Measurements from ENCODE around the gene TEX2.
"Not testable (repeated sequence)": the region's sequence is repeated elsewhere in the genome, so short reads cannot be mapped to it uniquely, and the experiment has no call there.

TEX2 gene

DNA sequence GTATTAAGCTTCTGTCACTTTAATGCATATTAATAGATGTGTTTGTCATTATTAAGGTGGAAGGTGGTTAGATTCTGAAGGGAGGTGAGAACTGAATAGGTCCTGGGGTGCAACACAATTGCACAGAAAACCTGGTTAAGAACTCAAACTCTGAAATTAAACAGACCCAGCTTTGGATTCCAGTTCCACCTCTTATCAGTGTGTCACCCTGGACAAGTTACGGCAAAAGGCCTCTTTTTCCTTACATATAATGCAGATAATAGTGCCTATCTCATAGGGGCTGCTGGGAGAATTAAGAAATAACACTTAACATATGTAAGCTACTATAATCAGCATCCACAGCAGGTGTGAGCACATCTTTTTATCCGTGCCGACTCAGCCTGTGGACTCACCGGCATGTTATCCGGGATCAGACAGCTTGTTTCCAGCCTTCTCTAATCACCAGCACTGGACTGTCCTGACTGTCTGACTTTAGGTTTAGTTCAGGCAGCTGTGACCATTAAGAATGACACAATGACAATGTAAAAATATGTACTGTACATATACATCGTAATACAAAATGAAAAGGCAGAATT, 31.4 kb downstream of the TEX2 start:
- Histone ChIP-seq H3K27ac (ENCODE audit: low read depth, low read length) (no peak overlapping the region), H3K9me3 (ENCODE audit: low read length) (no peaks in the 10 kb centered on the region), H3K4me1 (ENCODE audit: insufficient read depth, low read length) (peaks cover 15% of the 10 kb centered on the region), H3K4me3 (ENCODE audit: low read depth in 1 of 2, low read length in 2 of 2) (no peak overlapping the region), H3K9ac (ENCODE audit: low read length) (no peak overlapping the region), H3K27me3 (ENCODE audit: control insufficient read depth in 1 of 2, insufficient read depth in 2 of 2, low read length in 2 of 2) (no peaks in the 10 kb centered on the region), H3K36me3 (ENCODE audit: insufficient read depth, low read length) (no peaks in the 10 kb centered on the region)

DNA sequence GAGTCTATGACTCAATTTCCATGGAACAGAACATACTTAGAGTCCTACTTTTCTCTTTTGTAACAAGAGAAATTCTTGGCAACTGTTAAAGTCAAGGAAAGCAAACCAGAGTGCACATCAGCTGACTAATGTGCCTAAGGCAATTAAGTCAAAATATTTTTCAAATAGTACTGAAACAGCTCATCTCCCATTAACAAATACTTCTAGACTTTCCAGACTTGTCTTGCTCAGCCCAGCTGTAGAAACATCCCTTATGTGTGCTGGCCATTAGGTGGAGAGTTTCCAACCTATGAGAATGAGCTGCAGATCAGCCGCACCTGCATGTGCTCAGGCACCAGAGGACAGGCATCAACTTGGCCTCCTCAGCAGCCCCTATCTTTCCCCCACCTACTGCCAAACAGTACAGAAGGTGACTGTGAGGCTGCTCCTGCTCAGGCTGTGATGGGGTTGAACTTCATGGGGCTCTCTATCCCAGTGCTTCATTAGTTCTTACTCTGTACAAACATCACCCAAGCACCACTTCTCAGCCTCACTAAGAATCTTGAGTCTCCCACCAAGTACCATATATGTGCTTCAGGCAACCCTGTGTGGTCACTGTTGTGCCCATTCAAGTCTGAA, 32.2 kb downstream of the TEX2 start:
- Histone ChIP-seq H3K9ac (ENCODE audit: low read length) (no peak overlapping the region), H3K27ac (ENCODE audit: low read depth, low read length) (peak overlapping the region; percentile 56), H3K36me3 (ENCODE audit: insufficient read depth, low read length) (no peaks in the 10 kb centered on the region)

DNA sequence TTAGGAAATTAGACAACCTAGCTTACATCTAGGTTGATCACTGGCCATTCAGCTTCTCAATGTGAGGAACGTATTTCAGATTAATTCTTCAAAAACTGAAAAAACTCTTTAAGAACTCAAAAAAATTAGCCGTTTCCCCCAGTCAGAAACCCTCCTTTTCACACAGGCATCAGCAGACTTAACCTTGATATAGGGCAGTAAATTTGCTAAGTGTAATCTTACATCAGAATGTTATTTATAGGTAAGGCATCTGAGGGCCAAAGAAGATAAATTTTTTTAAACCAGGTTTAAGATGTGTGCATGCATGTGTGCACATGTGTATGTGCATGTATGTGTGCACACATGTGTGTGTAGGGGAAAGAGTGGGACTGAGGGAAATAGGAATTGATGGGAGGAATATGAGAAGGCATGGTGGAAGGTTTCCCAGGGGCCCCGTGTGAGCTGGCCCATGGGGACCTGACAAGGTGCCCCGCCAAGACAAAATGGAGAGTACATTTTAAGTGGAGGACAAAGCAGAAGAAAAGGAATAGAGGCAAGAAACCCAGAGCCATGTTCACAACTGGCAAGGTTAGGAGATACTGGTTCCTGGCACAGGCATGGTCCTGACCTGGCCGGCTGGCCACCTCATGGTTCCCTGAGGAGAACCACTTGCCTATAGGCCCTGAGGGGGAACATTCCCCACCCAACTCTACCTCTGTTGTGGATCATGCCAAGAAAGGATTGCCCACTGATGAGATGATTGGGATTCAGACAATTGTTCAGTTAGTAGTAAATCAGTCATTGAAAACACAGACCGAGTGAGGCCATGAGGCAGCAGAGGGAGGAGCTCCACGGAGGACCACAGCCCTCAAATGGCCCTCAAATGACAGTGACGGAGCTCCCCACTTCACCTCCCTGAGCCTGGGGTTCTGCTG, 33.0 kb downstream of the TEX2 start:
- Histone ChIP-seq H3K4me3 (ENCODE audit: low read depth in 1 of 2, low read length in 2 of 2) (no peak overlapping the region), H3K27me3 (ENCODE audit: control insufficient read depth in 1 of 2, insufficient read depth in 2 of 2, low read length in 2 of 2) (no peaks in the 10 kb centered on the region), H3K9me3 (ENCODE audit: low read length) (no peaks in the 10 kb centered on the region), H3K4me1 (ENCODE audit: insufficient read depth, low read length) (peaks cover 15% of the 10 kb centered on the region), H3K27ac (ENCODE audit: low read depth, low read length) (peak overlapping the region; percentile 56), H3K36me3 (ENCODE audit: insufficient read depth, low read length) (no peaks in the 10 kb centered on the region), H3K9ac (ENCODE audit: low read length) (no peak overlapping the region)

More for the DNA sequence above, 32.2 kb downstream of the TEX2 start:
- Histone ChIP-seq H3K4me3 (ENCODE audit: low read depth in 1 of 2, low read length in 2 of 2) (no peak overlapping the region), H3K9me3 (ENCODE audit: low read length) (no peaks in the 10 kb centered on the region), H3K4me1 (ENCODE audit: insufficient read depth, low read length) (peaks cover 15% of the 10 kb centered on the region), H3K27me3 (ENCODE audit: control insufficient read depth in 1 of 2, insufficient read depth in 2 of 2, low read length in 2 of 2) (no peaks in the 10 kb centered on the region)

DNA sequence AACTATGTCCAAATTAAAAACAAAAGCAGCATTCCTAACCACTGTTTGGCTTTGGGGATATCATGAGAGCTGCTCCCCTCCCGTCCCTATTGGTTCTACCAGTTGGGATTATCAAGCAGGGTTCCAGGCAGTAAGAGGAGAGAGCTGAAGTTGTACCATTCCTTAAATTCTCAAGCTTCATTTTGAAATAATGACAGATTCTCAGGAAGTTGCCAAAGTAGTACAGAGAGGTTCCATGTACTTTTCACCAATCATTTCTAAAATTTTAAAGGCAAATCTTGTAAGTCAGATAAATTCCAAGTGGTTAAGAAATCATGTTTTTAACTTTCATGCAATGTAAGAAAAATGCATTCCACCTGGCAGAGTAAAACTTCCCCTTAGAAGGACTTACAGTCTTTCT, 36.9 kb downstream of the TEX2 start:
- H3K27ac ChIP-seq (ENCODE audit: low read depth, low read length) = no peak overlapping the region
- no peaks in the 10 kb centered on the region for H3K27me3 ChIP-seq (ENCODE audit: control insufficient read depth in 1 of 2, insufficient read depth in 2 of 2, low read length in 2 of 2)
- H3K36me3 ChIP-seq (ENCODE audit: insufficient read depth, low read length) = no peaks in the 10 kb centered on the region
- no peaks in the 10 kb centered on the region for H3K9me3 ChIP-seq (ENCODE audit: low read length)
- H3K4me1 ChIP-seq (ENCODE audit: insufficient read depth, low read length) = peaks cover 10% of the 10 kb centered on the region
- no peak overlapping the region for H3K9ac ChIP-seq (ENCODE audit: low read length)
- H3K4me3 ChIP-seq (ENCODE audit: low read depth in 1 of 2, low read length in 2 of 2) = no peak overlapping the region

DNA sequence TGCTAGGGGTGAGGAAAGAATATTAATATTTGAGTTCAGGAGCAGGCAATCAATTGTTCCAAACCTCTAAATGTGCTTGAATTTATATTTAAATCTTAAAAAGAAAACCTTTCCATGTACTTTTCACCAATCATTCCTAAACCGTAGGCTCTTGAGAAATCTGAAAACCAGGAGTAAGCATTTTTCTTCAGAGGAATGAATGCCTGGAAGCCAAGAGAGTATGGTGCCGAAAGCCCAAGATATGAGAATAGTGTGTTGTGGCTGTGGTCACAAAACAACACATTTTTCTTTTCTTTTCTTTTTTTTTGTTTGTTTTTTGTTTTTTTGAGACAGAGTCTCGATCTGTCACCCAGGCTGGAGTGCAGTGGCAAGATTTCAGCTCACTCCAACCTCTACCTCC, 37.6 kb downstream of the TEX2 start:
- H3K9ac ChIP-seq (ENCODE audit: low read length) = no peak overlapping the region
- H3K27me3 ChIP-seq (ENCODE audit: control insufficient read depth in 1 of 2, insufficient read depth in 2 of 2, low read length in 2 of 2) = no peaks in the 10 kb centered on the region
- H3K36me3 ChIP-seq (ENCODE audit: insufficient read depth, low read length) = no peaks in the 10 kb centered on the region
- peaks cover 3% of the 10 kb centered on the region for H3K4me1 ChIP-seq (ENCODE audit: insufficient read depth, low read length)
- H3K27ac ChIP-seq (ENCODE audit: low read depth, low read length) = no peak overlapping the region
- H3K9me3 ChIP-seq (ENCODE audit: low read length) = no peaks in the 10 kb centered on the region
- no peak overlapping the region for H3K4me3 ChIP-seq (ENCODE audit: low read depth in 1 of 2, low read length in 2 of 2)

DNA sequence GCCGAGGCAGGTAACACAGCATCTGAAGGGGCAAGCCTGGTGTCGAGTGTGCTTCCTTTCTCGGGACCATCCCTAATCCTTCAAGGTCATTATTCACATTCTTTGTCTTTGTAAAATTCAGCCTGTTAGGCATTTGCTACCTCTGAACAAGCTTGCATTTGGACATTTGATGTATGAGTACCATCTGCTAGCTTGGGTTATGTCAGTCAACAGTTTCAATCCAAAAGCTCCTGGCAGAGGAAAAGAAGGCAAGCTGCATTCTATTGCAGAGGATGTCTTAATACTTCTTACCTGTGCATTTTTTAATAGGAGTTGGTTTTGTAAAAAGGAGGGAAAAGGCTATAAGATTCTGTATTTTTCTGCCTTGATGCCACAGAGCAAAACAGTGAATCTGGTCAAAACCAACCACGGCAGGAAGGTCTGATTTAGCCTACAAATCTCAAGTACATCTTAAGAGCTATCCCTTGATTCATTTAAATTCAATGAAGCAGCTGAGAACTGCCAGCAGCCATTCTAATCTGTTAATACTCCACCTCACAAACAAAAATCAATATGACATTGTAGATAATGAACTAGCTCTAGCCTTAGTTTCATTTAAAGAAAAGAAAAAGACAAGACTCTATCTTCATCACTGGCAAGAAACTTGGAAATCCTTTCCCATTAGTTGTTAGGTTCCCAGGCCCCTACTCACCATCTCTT, 39.0 kb downstream of the TEX2 start:
- Histone ChIP-seq H3K27me3 (ENCODE audit: control insufficient read depth in 1 of 2, insufficient read depth in 2 of 2, low read length in 2 of 2) (no peaks in the 10 kb centered on the region), H3K36me3 (ENCODE audit: insufficient read depth, low read length) (no peaks in the 10 kb centered on the region), H3K27ac (ENCODE audit: low read depth, low read length) (no peak overlapping the region), H3K9ac (ENCODE audit: low read length) (no peak overlapping the region), H3K9me3 (ENCODE audit: low read length) (no peaks in the 10 kb centered on the region), H3K4me3 (ENCODE audit: low read depth in 1 of 2, low read length in 2 of 2) (no peak overlapping the region), H3K4me1 (ENCODE audit: insufficient read depth, low read length) (no peaks in the 10 kb centered on the region)

DNA sequence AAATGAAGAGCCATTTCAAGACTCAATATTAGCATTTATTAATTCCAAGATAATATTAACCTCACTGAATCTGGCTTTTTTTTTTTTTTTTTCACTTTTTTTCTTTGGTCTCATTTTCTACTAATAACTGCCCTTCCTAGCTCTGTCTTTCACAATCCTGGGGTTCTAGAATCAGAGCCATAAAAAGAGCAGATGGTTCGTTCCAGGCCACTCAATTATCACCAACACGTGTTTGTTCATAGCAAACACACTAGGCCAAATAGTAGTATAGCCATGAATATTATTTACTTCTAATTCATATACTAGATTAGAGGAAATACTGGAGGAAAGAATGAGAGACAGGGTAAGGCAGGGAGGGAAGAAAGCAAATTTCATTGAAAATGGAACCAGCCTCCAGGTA, 39.8 kb downstream of the TEX2 start:
- no peaks in the 10 kb centered on the region for H3K4me1 ChIP-seq (ENCODE audit: insufficient read depth, low read length)
- no peaks in the 10 kb centered on the region for H3K36me3 ChIP-seq (ENCODE audit: insufficient read depth, low read length)
- H3K4me3 ChIP-seq (ENCODE audit: low read depth in 1 of 2, low read length in 2 of 2) = no peak overlapping the region
- H3K9ac ChIP-seq (ENCODE audit: low read length) = no peak overlapping the region
- H3K27ac ChIP-seq (ENCODE audit: low read depth, low read length) = no peak overlapping the region
- H3K27me3 ChIP-seq (ENCODE audit: control insufficient read depth in 1 of 2, insufficient read depth in 2 of 2, low read length in 2 of 2) = no peaks in the 10 kb centered on the region
- H3K9me3 ChIP-seq (ENCODE audit: low read length) = no peaks in the 10 kb centered on the region

DNA sequence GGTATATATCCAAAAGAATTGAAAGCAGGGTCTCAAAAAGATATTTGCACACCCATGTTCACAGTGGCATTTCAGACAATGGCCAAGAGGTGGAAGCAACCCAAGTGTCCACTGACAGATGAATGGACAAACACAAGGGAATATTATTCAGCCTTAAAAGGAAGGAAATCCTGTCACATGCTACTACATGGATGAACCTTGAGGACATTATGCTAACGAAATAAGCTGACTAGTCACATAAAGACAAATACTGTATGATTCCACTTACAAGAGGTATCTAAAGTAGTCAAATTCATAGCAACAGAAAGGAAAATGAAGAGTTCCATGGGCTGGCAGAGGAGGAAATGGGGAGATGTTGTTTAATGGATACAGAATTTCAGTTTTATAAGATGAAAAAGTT, 41.4 kb downstream of the TEX2 start:
- H3K27ac ChIP-seq (ENCODE audit: low read depth, low read length) = no peak overlapping the region
- no peaks in the 10 kb centered on the region for H3K27me3 ChIP-seq (ENCODE audit: control insufficient read depth in 1 of 2, insufficient read depth in 2 of 2, low read length in 2 of 2)
- no peak overlapping the region for H3K4me3 ChIP-seq (ENCODE audit: low read depth in 1 of 2, low read length in 2 of 2)
- H3K9ac ChIP-seq (ENCODE audit: low read length) = no peak overlapping the region
- H3K36me3 ChIP-seq (ENCODE audit: insufficient read depth, low read length) = no peaks in the 10 kb centered on the region
- no peaks in the 10 kb centered on the region for H3K9me3 ChIP-seq (ENCODE audit: low read length)
- peaks cover 12% of the 10 kb centered on the region for H3K4me1 ChIP-seq (ENCODE audit: insufficient read depth, low read length)

DNA sequence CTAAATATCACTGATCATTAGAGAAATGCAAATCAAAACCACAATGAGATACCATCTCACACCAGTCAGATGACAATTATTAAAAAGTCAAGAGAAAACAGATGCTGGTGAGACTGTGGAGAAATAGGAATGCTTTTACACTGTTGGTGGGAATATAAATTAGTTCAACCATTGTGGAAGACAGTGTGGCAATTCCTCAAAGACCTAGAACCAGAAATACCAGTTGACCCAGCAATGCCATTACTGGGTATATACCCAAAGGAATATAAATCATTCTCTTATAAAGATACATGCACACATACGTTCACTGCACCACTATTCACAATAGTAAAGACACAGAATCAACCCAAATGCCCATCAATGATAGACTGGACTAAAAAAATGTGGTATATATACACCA, 42.5 kb downstream of the TEX2 start:
- H3K4me1 ChIP-seq (ENCODE audit: insufficient read depth, low read length) = peaks cover 21% of the 10 kb centered on the region
- H3K9me3 ChIP-seq (ENCODE audit: low read length); H3K9ac ChIP-seq (ENCODE audit: low read length); H3K27me3 ChIP-seq (ENCODE audit: control insufficient read depth in 1 of 2, insufficient read depth in 2 of 2, low read length in 2 of 2); H3K27ac ChIP-seq (ENCODE audit: low read depth, low read length); H3K4me3 ChIP-seq (ENCODE audit: low read depth in 1 of 2, low read length in 2 of 2); H3K36me3 ChIP-seq (ENCODE audit: insufficient read depth, low read length): not testable (repeated sequence)

DNA sequence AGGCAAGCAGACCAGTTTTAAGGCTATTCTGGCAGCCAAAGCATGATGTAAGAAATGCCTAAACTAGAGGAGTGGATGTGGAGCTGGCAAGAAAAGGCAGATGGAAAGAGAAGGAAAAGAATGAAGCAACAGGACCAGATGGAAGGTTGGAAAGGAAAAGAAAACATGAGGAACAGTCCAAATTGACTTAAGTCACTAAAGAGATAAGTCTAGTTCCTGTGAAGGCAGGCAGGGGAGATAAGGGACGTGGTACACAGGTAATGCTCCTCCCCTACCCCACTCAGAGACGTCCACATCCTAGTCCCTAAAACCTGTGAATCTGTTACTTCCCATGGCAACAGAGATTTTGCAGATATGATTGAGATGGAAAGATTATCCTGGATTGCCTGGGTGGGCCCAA, 43.5 kb downstream of the TEX2 start:
- no peaks in the 10 kb centered on the region for H3K9me3 ChIP-seq (ENCODE audit: low read length)
- H3K36me3 ChIP-seq (ENCODE audit: insufficient read depth, low read length) = no peaks in the 10 kb centered on the region
- no peak overlapping the region for H3K4me3 ChIP-seq (ENCODE audit: low read depth in 1 of 2, low read length in 2 of 2)
- H3K27me3 ChIP-seq (ENCODE audit: control insufficient read depth in 1 of 2, insufficient read depth in 2 of 2, low read length in 2 of 2) = no peaks in the 10 kb centered on the region
- no peak overlapping the region for H3K27ac ChIP-seq (ENCODE audit: low read depth, low read length)
- H3K4me1 ChIP-seq (ENCODE audit: insufficient read depth, low read length) = peaks cover 27% of the 10 kb centered on the region
- no peak overlapping the region for H3K9ac ChIP-seq (ENCODE audit: low read length)

DNA sequence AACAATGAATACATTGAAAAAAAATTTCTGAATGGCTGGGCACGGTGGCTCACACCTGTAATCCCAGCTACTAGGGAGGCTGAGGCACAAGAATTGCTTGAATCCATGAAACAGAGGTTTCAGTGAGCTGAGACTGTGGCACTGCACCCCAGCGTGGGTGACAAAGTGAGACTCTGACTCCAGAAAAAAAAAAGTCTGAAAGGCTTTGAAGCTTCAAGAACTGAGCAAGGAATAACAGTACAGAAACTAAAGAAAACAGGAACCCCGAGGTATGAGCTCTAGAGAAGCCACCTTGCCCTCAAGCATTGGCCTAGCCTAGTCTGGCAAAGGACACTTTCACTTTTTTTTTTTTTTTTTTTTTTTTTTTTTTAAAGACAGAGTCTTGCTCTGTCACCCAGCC, 45.0 kb downstream of the TEX2 start:
- Histone ChIP-seq H3K27ac (ENCODE audit: low read depth, low read length) (no peak overlapping the region), H3K27me3 (ENCODE audit: control insufficient read depth in 1 of 2, insufficient read depth in 2 of 2, low read length in 2 of 2) (no peaks in the 10 kb centered on the region), H3K36me3 (ENCODE audit: insufficient read depth, low read length) (peaks cover 3% of the 10 kb centered on the region), H3K9ac (ENCODE audit: low read length) (no peak overlapping the region), H3K9me3 (ENCODE audit: low read length) (no peaks in the 10 kb centered on the region), H3K4me3 (ENCODE audit: low read depth in 1 of 2, low read length in 2 of 2) (no peak overlapping the region), H3K4me1 (ENCODE audit: insufficient read depth, low read length) (peaks cover 27% of the 10 kb centered on the region)
